Panc1 (cell line): ENCODE data around the gene SOX8. TPM values are rescaled to one million over a fixed set of nuclear protein-coding genes. Genes with fewer than 3 reads are reported as not detected.

Source experiments
- ATAC-seq: fragments of 200-7000 bp; cut with Tn5 transposase; 2 replicates; pipeline ENCODE4 v1.9.1; 2020; ENCODE audit warnings: mild to moderate bottlenecking, moderate library complexity
- BruUV-seq: library from RNA; stranded (reverse); fragments of 400-500 nt; replicated peaks from 2 replicates; lab custom pipeline; 2021; lab: Mats Ljungman, UMichigan
- CTCF ChIA-PET: fragments of 300-600 bp; sonication (Branson Sonifier 250); formaldehyde crosslinking; loops from one replicate; lab custom pipeline; 2022; ENCODE audit warnings: antibody characterized with exemption; lab: Charles Lee
- POLR2A ChIA-PET: fragments of 300-600 bp; sonication (Branson Sonifier 250); formaldehyde crosslinking; loops from one replicate; lab custom pipeline; 2022; ENCODE audit warnings: antibody characterized with exemption; lab: Charles Lee
- DNase-seq: peaks from one replicate; pipeline ENCODE4 v3.0.0-alpha.2; 2010; ENCODE audit warnings: low read depth, low spot score
- H3K27ac ChIP-seq: 2 replicates; pipeline ENCODE4 v1.5.1; 2011; ENCODE audit warnings: mild to moderate bottlenecking, low read length, inconsistent platforms
- H3K27me3 ChIP-seq: fragments of 200-500 bp; sonication (Bioruptor generic); 2 replicates; pipeline ENCODE4 v1.6.0; 2014; ENCODE audit warnings: low read length, inconsistent platforms; ENCODE audit not compliant: control insufficient read depth, insufficient read depth
- H3K36me3 ChIP-seq: fragments of 200-500 bp; sonication (Bioruptor generic); 2 replicates; pipeline ENCODE4 v1.5.1; 2014; ENCODE audit warnings: inconsistent platforms, mild to moderate bottlenecking, low read length, moderate library complexity; ENCODE audit not compliant: control insufficient read depth, insufficient read depth
- H3K4me1 ChIP-seq: 2 replicates; pipeline ENCODE4 v1.5.1; 2011; ENCODE audit warnings: inconsistent platforms, mild to moderate bottlenecking, low read length, moderate library complexity; ENCODE audit not compliant: control insufficient read depth, insufficient read depth
- H3K4me3 ChIP-seq, 2 experiments: 2 replicates each; pipeline ENCODE4 v1.5.1; 2011 to 2012; ENCODE audit warnings: low read depth in 2 of 2, low read length in 2 of 2, mild to moderate bottlenecking in 2 of 2, inconsistent platforms in 1 of 2, moderate library complexity in 1 of 2
- H3K9me3 ChIP-seq: fragments of 200-500 bp; sonication (Bioruptor generic); 2 replicates; pipeline ENCODE4 v1.5.1; 2014; ENCODE audit warnings: low read depth, mild to moderate bottlenecking, inconsistent platforms, low read length, moderate library complexity; ENCODE audit not compliant: control insufficient read depth, insufficient read depth
- CTCF ChIP-seq: fragments of 450-650 bp; IDR thresholded peaks from 2 replicates; pipeline ENCODE4 v1.5.1; 2017; ENCODE audit warnings: mild to moderate bottlenecking
- POLR2AphosphoS5 ChIP-seq: IDR thresholded peaks from 2 replicates; pipeline ENCODE4 v1.6.1; 2012; ENCODE audit warnings: mild to moderate bottlenecking, low read depth, low read length, moderate library complexity
- REST ChIP-seq, 2 experiments: IDR thresholded peaks; 2 replicates each; pipeline ENCODE4 v1.6.1; 2011 to 2012; ENCODE audit warnings: low read depth in 2 of 2, control low read depth in 1 of 2, low read length in 1 of 2, mild to moderate bottlenecking in 1 of 2, moderate library complexity in 1 of 2; ENCODE audit not compliant: insufficient read depth in 1 of 2
- SIN3A ChIP-seq: IDR thresholded peaks from 2 replicates; pipeline ENCODE4 v1.6.1; 2012; ENCODE audit warnings: low read depth, mild to moderate bottlenecking, low read length, moderate library complexity, borderline replicate concordance; ENCODE audit not compliant: insufficient read depth
- TCF7L2 ChIP-seq: IDR thresholded peaks from 2 replicates; pipeline ENCODE4 v1.6.1; 2011; ENCODE audit warnings: mild to moderate bottlenecking, low read depth, low read length, inconsistent platforms
- in situ Hi-C: cut with HindIII; loops from 2 replicates; pipeline ENCODE4 v1.10.0; 2016; ENCODE audit warnings: low sequenced_read_pairs, low pct_unique_long_range_greater_than_20kb
- intact Hi-C: fragments of 100-400 bp; cut with micrococcal nuclease; formaldehyde crosslinking; loops from one replicate; pipeline ENCODE4 v1.10.0; 2022; ENCODE audit not compliant: unreplicated experiment
- total RNA-seq: library from RNA; stranded (reverse); gene quantifications from one replicate; pipeline ENCODE4 v1.2.1, GENCODE V29; 2021; ENCODE audit not compliant: unreplicated experiment

The SOX8 gene
- total RNA-seq, 1 experiment from 2014 or later, result 1.8 TPM

DNA sequence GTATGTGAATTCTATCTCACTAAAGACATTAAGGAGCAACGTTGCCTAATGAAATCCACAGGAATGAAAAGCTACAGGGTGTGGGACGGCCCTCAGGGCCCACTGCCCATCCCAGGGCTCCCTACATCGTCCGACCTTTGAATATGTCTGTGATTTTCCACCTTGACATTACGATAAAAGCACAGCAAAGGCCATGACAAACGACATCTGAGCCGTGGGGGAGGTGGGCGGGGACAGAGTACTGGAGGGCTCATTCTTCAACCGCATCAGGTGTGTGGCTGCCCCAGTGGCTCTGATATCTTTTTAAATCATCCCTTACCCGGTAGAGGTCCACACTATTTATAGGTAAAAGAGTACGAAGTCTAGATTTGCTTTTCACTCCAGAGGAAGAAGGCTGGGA is 45.9 kb upstream of the SOX8 start:
- TF ChIP-seq POLR2AphosphoS5, result no peak
- TF ChIP-seq REST (IDR thresholded peaks at IDR 0.05; ENCODE audit: insufficient read depth in 1 of 2, low read depth in 2 of 2, low read length in 1 of 2), result no peak
- no peak for TF ChIP-seq CTCF
- no peak for TF ChIP-seq TCF7L2
- TF ChIP-seq SIN3A, result no peak
- H3K4me1 ChIP-seq, result no peaks in the 10 kb centered on the region
- in situ Hi-C loops, result loop anchor here (5.0 kb wide), 1 partner anchor 42 kb away; no protein-coding TSS in a partner anchor
- ChIA-PET CTCF (no interaction called here), POLR2A (no interaction called here)
- H3K9me3 ChIP-seq, result no peaks in the 10 kb centered on the region
- no peaks in the 10 kb centered on the region for H3K27me3 ChIP-seq
- no TSS peak for BruUV-seq
- no peak overlapping the region for H3K4me3 ChIP-seq
- no peaks in the 10 kb centered on the region for H3K36me3 ChIP-seq
- intact Hi-C loops, result no loop called here
- no peak for DNase-seq
- H3K27ac ChIP-seq, result no peak overlapping the region
- ATAC-seq, result no peak

DNA sequence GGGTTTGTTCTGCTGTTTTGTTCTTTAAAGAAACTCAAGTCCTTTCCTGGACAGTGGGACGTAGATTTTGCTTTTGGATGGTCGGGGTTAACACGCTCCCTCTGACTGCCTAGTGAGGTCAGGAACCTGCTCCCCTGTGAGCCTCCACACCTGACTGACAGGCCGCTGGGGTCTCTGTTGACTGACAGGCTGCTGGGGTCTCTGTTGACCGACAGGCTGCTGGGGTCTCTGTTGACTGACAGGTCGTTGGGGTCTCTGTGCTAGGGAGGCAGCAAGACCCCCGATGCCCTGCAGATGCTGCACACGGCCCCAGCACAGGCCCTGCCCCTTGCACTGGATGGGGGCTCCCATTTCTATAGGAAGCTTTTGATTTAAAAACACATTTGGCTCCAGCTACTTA is 44.3 kb upstream of the SOX8 start:
- POLR2A ChIA-PET, result no interaction called here
- Histone ChIP-seq H3K36me3 (no peaks in the 10 kb centered on the region), H3K4me3 (no peak overlapping the region), H3K27ac (no peak overlapping the region), H3K27me3 (no peaks in the 10 kb centered on the region), H3K4me1 (no peaks in the 10 kb centered on the region), H3K9me3 (peaks cover 6% of the 10 kb centered on the region; the same call in 1 of the 2 replicates)
- DNase-seq (no peak), ATAC-seq (no peak)
- TF ChIP-seq REST (IDR thresholded peaks at IDR 0.05; ENCODE audit: insufficient read depth in 1 of 2, low read depth in 2 of 2, low read length in 1 of 2) (no peak), TCF7L2 (no peak), CTCF (no peak), SIN3A (no peak), POLR2AphosphoS5 (no peak)
- intact Hi-C loops, result no loop called here
- no TSS peak for BruUV-seq
- CTCF ChIA-PET, result no interaction called here
- in situ Hi-C loops, result loop anchor here (5.0 kb wide), 1 partner anchor 40 kb away; no protein-coding TSS in a partner anchor
